Tibial nerve (tissue), 4 donors: ENCODE results near the gene MELTF. TPM values are rescaled to one million over a fixed set of nuclear protein-coding genes. Genes with fewer than 3 reads are reported as not detected.

Source experiments
- DNase-seq, 2 donors: peaks; one replicate each; pipeline ENCODE4 v3.0.0-alpha.2; 2019; ENCODE audit warnings: low spot score in 2 of 2
- H3K27ac ChIP-seq, 4 donors: fragments of 200-600 bp; sonication (generic) in 3 of 4; one replicate each; pipeline ENCODE4 v1.5.1; 2017 to 2019; ENCODE audit warnings: mild to moderate bottlenecking in 1 of 4
- H3K27me3 ChIP-seq, 2 donors: fragments of 200-600 bp; sonication (generic) in 1 of 2; one replicate each; pipeline versions ENCODE4 v1.5.1 to v1.6.0; 2017 to 2019
- H3K36me3 ChIP-seq, 3 donors: fragments of 200-600 bp; sonication (generic); one replicate each; pipeline ENCODE4 v1.5.1; 2018 to 2019
- H3K4me1 ChIP-seq, 4 donors: fragments of 200-600 bp; sonication (generic) in 3 of 4; one replicate each; pipeline ENCODE4 v1.5.1; 2017 to 2019
- H3K4me3 ChIP-seq, 4 donors: fragments of 200-600 bp; sonication (generic) in 3 of 4; one replicate each; pipeline ENCODE4 v1.5.1; 2017 to 2019; ENCODE audit warnings: mild to moderate bottlenecking in 1 of 4, moderate library complexity in 1 of 4
- H3K9me3 ChIP-seq, 4 donors: fragments of 200-600 bp; sonication (generic) in 3 of 4; one replicate each; pipeline ENCODE4 v1.5.1; 2017 to 2019
- EP300 ChIP-seq, 2 donors: sonication (generic); formaldehyde crosslinking; IDR thresholded peaks; one replicate each; pipeline ENCODE4 v1.6.1; 2017; ENCODE audit warnings: antibody characterized with exemption in 2 of 2, mild to moderate bottlenecking in 1 of 2
- POLR2A ChIP-seq, 2 donors: fragments of 450-650 bp; IDR thresholded peaks; one replicate each; pipeline ENCODE4 v1.6.1; 2017; ENCODE audit warnings: antibody characterized with exemption in 2 of 2, mild to moderate bottlenecking in 2 of 2, moderate library complexity in 2 of 2
- WGBS, 2 donors: methylation state at CpG; one replicate each; pipeline ENCODE4 v1.1.5; 2018; 5-methylcytosine and 5-hydroxymethylcytosine counted together
- total RNA-seq, 4 donors: library from RNA; depleted of rRNA; stranded (reverse); fragments of >200 nt; gene quantifications; one replicate each; pipeline ENCODE4 v1.1.0, GENCODE V29; 2016
- TF ChIP-seq, protein P1 (sequence below), 5 experiments: fragments of 200-600 bp in 3 of 5; fragments of 450-650 bp in 2 of 5; sonication (generic) in 3 of 5; IDR thresholded peaks; one replicate each; pipeline ENCODE4 v1.5.1; 2016 to 2019; ENCODE audit warnings: antibody characterized with exemption in 5 of 5, mild to moderate bottlenecking in 3 of 5, moderate library complexity in 2 of 5

Gene MELTF
- total RNA-seq, 4 donors from 2014 or later: 3.3 to 8.8 (median 7.0) TPM

DNA sequence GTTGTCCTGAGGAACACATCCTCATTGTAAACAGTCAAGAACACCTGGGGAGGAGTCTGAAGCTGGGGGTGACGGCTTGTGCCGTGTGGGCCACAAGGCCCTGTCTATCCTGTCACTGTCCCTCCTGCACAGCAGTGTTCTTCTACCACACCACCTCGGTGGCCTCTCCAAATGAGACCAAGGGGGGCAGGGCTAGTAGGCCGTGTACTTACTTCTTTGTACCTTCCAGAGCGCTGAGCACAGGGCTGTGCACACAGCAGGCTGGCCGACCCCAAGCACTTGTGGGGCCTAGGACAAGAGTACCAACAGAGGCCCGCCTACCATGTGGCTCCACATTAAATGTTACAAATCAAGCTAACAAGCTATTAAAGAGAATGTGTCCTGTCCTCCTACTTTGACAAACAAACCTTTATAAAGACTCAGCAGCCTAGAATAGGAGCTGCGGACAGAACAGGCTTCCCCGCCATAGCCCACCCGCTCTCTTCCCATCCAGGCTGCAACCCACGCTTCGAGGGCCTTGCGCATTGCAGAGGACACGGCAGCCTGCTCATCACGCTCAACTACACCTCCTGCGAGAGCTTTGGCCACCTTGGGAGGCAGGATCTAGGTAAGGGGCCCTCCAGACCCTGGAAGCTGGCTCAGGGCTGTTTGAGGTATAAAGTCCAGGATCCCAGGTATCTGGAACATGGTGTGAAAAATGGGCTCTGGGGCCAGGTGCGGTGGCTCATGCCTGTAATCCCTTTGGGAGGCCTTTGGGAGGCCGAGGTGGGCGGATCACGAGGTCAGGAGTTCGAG lies 30.5 kb downstream of the MELTF start:
- Histone ChIP-seq H3K27ac (no peak overlapping the region), H3K9me3 (peaks cover 0 to 3% (median 0%) of the 10 kb centered on the region in 4 donors), H3K36me3 (no peaks in the 10 kb centered on the region), H3K4me3 (no peak overlapping the region), H3K27me3 (no peaks in the 10 kb centered on the region), H3K4me1 (peaks cover 0 to 17% (median 4%) of the 10 kb centered on the region in 4 donors)
- 89 to 91% methylated on average over 21 of the region's 21 CpGs for WGBS, 2 donors
- TF ChIP-seq, protein P1, sequence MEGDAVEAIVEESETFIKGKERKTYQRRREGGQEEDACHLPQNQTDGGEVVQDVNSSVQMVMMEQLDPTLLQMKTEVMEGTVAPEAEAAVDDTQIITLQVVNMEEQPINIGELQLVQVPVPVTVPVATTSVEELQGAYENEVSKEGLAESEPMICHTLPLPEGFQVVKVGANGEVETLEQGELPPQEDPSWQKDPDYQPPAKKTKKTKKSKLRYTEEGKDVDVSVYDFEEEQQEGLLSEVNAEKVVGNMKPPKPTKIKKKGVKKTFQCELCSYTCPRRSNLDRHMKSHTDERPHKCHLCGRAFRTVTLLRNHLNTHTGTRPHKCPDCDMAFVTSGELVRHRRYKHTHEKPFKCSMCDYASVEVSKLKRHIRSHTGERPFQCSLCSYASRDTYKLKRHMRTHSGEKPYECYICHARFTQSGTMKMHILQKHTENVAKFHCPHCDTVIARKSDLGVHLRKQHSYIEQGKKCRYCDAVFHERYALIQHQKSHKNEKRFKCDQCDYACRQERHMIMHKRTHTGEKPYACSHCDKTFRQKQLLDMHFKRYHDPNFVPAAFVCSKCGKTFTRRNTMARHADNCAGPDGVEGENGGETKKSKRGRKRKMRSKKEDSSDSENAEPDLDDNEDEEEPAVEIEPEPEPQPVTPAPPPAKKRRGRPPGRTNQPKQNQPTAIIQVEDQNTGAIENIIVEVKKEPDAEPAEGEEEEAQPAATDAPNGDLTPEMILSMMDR (IDR thresholded peaks at IDR 0.05): no peak
- TF ChIP-seq EP300 (IDR thresholded peaks at IDR 0.05): no peak
- TF ChIP-seq POLR2A (IDR thresholded peaks at IDR 0.05): no peak
- no peak for DNase-seq

DNA sequence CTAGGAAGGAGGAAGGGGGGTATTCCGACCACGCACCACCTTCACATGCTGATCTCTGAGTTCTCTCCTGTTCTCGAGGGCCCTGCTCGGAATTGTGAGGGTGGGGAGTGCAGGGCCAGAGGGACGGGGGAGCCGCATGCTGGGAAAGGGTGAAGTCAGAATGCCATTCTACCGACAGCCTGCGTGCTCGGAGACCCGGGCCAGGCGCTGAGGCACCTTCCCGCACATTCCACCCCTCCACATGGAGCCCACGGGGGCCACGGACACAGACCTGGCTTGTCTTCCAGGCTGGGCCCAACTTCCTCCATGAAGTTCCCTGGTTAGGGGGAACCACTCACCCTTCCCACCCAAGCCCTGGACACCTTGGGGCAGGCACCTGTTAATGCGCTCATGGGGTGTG lies 32.3 kb downstream of the MELTF start:
- TF ChIP-seq, protein P1 (IDR thresholded peaks at IDR 0.05): no peak
- TF ChIP-seq POLR2A (IDR thresholded peaks at IDR 0.05) (no peak), EP300 (IDR thresholded peaks at IDR 0.05) (no peak)
- Histone ChIP-seq H3K27ac (no peak overlapping the region), H3K9me3 (peaks cover 0 to 3% (median 0%) of the 10 kb centered on the region in 4 donors), H3K4me1 (peaks cover 0 to 7% (median 0%) of the 10 kb centered on the region in 4 donors), H3K27me3 (no peaks in the 10 kb centered on the region), H3K36me3 (no peaks in the 10 kb centered on the region), H3K4me3 (no peak overlapping the region)
- no peak for DNase-seq
- WGBS, 2 donors: 78 to 86% methylated on average over 14 to 15 of the region's 15 CpGs

- H3K27me3 ChIP-seq: no peaks in the 10 kb centered on the region
- H3K9me3 ChIP-seq: peaks cover 0 to 3% (median 0%) of the 10 kb centered on the region in 4 donors
- DNase-seq: no peak
- WGBS, 2 donors: 79 to 86% methylated on average over 17 of the region's 17 CpGs
- H3K27ac ChIP-seq: no peak overlapping the region
- H3K4me1 ChIP-seq: peaks cover 0 to under 1% (median 0%) of the 10 kb centered on the region in 4 donors
- TF ChIP-seq POLR2A (IDR thresholded peaks at IDR 0.05) (no peak), EP300 (IDR thresholded peaks at IDR 0.05) (no peak)
- TF ChIP-seq, protein P1 (IDR thresholded peaks at IDR 0.05): no peak
- H3K4me3 ChIP-seq: no peak overlapping the region
- no peaks in the 10 kb centered on the region for H3K36me3 ChIP-seq
Measured at GRCh38 chr3:196996454-196997265, 33.0 kb downstream of the MELTF start.

DNA sequence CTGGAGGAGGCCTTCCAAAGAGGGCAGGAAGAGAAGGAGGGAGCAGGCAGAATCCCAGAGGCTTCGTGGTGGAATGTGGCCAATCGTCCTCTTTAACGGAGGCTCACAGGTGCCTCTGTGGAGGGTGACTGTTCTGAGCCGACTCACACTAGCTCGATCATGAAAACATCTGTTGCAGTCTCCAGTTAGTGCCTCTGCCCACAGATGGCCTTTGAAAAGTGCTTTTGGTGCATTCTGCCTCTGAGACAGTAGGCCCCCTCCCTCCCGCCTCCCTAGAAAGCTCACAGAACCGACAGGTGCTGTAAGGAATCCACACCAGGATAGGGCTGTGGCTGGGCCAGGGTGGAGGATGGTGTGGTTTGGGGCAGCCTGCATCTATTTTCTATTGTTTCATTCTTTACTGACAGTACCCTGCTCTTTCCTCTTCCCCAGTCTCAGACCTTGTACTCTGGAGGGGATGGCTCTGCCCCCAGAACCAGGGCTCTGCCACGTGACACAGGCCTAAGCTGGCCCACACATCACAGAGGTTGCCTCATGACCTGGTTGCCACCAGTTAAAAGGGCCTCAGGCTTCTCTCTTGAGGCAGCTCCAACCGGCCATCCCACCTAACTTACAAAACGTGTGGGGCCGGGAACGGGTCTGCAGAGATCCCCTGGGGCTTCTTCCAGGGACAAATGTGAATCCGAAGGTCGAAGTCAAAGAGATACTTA lies 33.8 kb downstream of the MELTF start:
- H3K9me3 ChIP-seq: peaks cover 0 to 3% (median 0%) of the 10 kb centered on the region in 4 donors
- no peak overlapping the region for H3K27ac ChIP-seq
- no peaks in the 10 kb centered on the region for H3K27me3 ChIP-seq
- TF ChIP-seq EP300 (IDR thresholded peaks at IDR 0.05) (no peak), POLR2A (IDR thresholded peaks at IDR 0.05) (no peak)
- TF ChIP-seq, protein P1 (IDR thresholded peaks at IDR 0.05): no peak
- no peaks in the 10 kb centered on the region for H3K36me3 ChIP-seq
- no peaks in the 10 kb centered on the region for H3K4me1 ChIP-seq
- no peak for DNase-seq
- 66 to 69% methylated on average over 13 to 14 of the region's 14 CpGs for WGBS, 2 donors
- H3K4me3 ChIP-seq: no peak overlapping the region
